Parathyroid adenoma (tissue), 2 donors: ENCODE measurements around the gene DNASE1L3.

ENCODE experiments used
- H2AFZ ChIP-seq: fragments of 300-600 bp; sonication (generic); one replicate; pipeline ENCODE4 v1.7.0; 2017; ENCODE audit warnings: antibody characterized with exemption, mild to moderate bottlenecking
- H3K27ac ChIP-seq: fragments of 300-600 bp; sonication (generic); one replicate; pipeline ENCODE4 v1.7.0; 2017
- H3K27me3 ChIP-seq: fragments of 300-600 bp; sonication (generic); one replicate; pipeline ENCODE4 v1.7.0; 2017; ENCODE audit warnings: low read length; ENCODE audit not compliant: control insufficient read depth, insufficient read depth
- H3K36me3 ChIP-seq: fragments of 300-600 bp; sonication (generic); one replicate; pipeline ENCODE4 v1.7.0; 2017; ENCODE audit warnings: low read length; ENCODE audit not compliant: control insufficient read depth, insufficient read depth
- H3K4me1 ChIP-seq: fragments of 300-600 bp; sonication (generic); one replicate; pipeline ENCODE4 v1.7.0; 2017; ENCODE audit warnings: control low read depth
- H3K4me2 ChIP-seq: fragments of 300-600 bp; sonication (generic); one replicate; pipeline ENCODE4 v1.7.0; 2017; ENCODE audit warnings: low read length
- H3K4me3 ChIP-seq: fragments of 300-600 bp; sonication (generic); one replicate; pipeline ENCODE4 v1.7.0; 2017; ENCODE audit warnings: low read depth, low read length
- H3K79me2 ChIP-seq: fragments of 300-600 bp; sonication (generic); one replicate; pipeline ENCODE4 v1.7.0; 2017; ENCODE audit warnings: control low read depth
- H3K9ac ChIP-seq: fragments of 300-600 bp; sonication (generic); one replicate; pipeline ENCODE4 v1.7.0; 2017; ENCODE audit warnings: mild to moderate bottlenecking
- H3K9me3 ChIP-seq: fragments of 300-600 bp; sonication (generic); one replicate; pipeline ENCODE4 v1.7.0; 2017; ENCODE audit warnings: low read length; ENCODE audit not compliant: control insufficient read depth
- TF ChIP-seq, protein P1 (sequence below): fragments of 300-600 bp; sonication (generic); IDR thresholded peaks from one replicate; pipeline ENCODE4 v1.7.0; 2017; ENCODE audit warnings: antibody characterized with exemption, mild to moderate bottlenecking
- donor health status: primary hyperparathyroidism.

Gene DNASE1L3

GRCh38 chr3:58158442-58159153 is 52.2 kb downstream of the DNASE1L3 start:
- no peaks in the 10 kb centered on the region for H3K36me3 ChIP-seq
- no peak overlapping the region for H3K27ac ChIP-seq
- no peaks in the 10 kb centered on the region for H3K9me3 ChIP-seq
- no peak overlapping the region for H3K4me3 ChIP-seq
- no peak overlapping the region for H2AFZ ChIP-seq
- H3K4me2 ChIP-seq: no peak overlapping the region
- no peaks in the 10 kb centered on the region for H3K79me2 ChIP-seq
- H3K4me1 ChIP-seq: peaks cover 6% of the 10 kb centered on the region
- no peaks in the 10 kb centered on the region for H3K27me3 ChIP-seq
- no peak overlapping the region for H3K9ac ChIP-seq
- TF ChIP-seq, protein P1, sequence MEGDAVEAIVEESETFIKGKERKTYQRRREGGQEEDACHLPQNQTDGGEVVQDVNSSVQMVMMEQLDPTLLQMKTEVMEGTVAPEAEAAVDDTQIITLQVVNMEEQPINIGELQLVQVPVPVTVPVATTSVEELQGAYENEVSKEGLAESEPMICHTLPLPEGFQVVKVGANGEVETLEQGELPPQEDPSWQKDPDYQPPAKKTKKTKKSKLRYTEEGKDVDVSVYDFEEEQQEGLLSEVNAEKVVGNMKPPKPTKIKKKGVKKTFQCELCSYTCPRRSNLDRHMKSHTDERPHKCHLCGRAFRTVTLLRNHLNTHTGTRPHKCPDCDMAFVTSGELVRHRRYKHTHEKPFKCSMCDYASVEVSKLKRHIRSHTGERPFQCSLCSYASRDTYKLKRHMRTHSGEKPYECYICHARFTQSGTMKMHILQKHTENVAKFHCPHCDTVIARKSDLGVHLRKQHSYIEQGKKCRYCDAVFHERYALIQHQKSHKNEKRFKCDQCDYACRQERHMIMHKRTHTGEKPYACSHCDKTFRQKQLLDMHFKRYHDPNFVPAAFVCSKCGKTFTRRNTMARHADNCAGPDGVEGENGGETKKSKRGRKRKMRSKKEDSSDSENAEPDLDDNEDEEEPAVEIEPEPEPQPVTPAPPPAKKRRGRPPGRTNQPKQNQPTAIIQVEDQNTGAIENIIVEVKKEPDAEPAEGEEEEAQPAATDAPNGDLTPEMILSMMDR: no peak

DNA sequence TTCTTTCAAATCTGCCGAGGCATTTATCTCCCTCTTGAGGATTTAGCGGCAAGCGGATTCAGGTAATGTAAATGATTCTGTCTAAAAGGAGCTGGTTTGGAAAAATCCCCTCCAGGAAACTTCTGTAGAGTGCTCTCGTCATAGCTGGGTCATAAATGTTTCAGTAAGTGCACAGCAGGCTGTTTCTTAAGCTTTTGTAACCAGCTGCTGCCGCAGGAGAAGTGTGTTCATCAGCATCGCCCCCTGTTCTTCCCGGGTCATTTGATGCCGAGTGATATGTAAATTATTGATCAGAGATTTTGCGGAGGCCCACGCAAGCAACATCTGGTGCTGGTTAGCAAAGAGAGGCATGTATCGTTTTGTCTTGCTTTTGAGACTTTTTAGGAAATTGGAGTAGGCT is 53.1 kb downstream of the DNASE1L3 start:
- no peak overlapping the region for H2AFZ ChIP-seq
- no peak overlapping the region for H3K9ac ChIP-seq
- no peaks in the 10 kb centered on the region for H3K9me3 ChIP-seq
- no peak overlapping the region for H3K4me3 ChIP-seq
- no peaks in the 10 kb centered on the region for H3K36me3 ChIP-seq
- H3K27ac ChIP-seq: no peak overlapping the region
- H3K79me2 ChIP-seq: no peaks in the 10 kb centered on the region
- H3K27me3 ChIP-seq: no peaks in the 10 kb centered on the region
- peaks cover 4% of the 10 kb centered on the region for H3K4me1 ChIP-seq
- no peak overlapping the region for H3K4me2 ChIP-seq
- TF ChIP-seq, protein P1: no peak

DNA sequence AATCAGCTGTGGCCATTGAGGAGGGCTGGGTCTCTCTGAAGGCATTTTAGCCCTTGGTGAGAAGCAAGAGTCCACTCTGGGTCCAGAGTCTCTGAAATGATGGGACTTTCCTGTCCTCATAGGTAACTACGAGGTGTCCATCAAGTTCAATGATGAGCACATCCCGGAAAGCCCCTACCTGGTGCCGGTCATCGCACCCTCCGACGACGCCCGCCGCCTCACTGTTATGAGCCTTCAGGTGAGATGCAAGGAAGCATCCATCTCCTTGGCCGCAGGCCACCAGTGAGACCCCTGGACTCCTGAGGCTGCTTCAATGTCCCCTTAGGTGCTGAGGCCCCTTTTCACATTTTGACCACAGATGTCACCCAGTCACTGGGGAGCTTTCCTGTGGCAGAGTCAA is 54.9 kb downstream of the DNASE1L3 start:
- TF ChIP-seq, protein P1: no peak

GRCh38 chr3:58154626-58155449 is 55.9 kb downstream of the DNASE1L3 start:
- H2AFZ ChIP-seq: no peak overlapping the region
- no peak overlapping the region for H3K4me2 ChIP-seq
- no peaks in the 10 kb centered on the region for H3K36me3 ChIP-seq
- no peaks in the 10 kb centered on the region for H3K4me1 ChIP-seq
- no peak overlapping the region for H3K4me3 ChIP-seq
- H3K9ac ChIP-seq: no peak overlapping the region
- no peaks in the 10 kb centered on the region for H3K79me2 ChIP-seq
- no peak overlapping the region for H3K27ac ChIP-seq
- H3K9me3 ChIP-seq: no peaks in the 10 kb centered on the region
- TF ChIP-seq, protein P1: no peak
- H3K27me3 ChIP-seq: no peaks in the 10 kb centered on the region

More for the DNA sequence above, 54.9 kb downstream of the DNASE1L3 start:
- no peak overlapping the region for H3K4me2 ChIP-seq
- no peak overlapping the region for H3K9ac ChIP-seq
- no peaks in the 10 kb centered on the region for H3K79me2 ChIP-seq
- H3K36me3 ChIP-seq: no peaks in the 10 kb centered on the region
- H3K27me3 ChIP-seq: no peaks in the 10 kb centered on the region
- no peaks in the 10 kb centered on the region for H3K4me1 ChIP-seq
- H2AFZ ChIP-seq: no peak overlapping the region
- no peak overlapping the region for H3K27ac ChIP-seq
- H3K9me3 ChIP-seq: no peaks in the 10 kb centered on the region
- no peak overlapping the region for H3K4me3 ChIP-seq
